Hepatic stellate cell (primary cell): ENCODE measurements around the gene GRB10.

Experiments
- DNase-seq: peaks from one replicate; pipeline ENCODE4 v3.0.0; 2011; ENCODE audit warnings: low spot score

Gene GRB10

GRCh38 chr7:50688226-50688590 is 94.5 kb downstream of the GRB10 start:
- DNase-seq, result no peak

GRCh38 chr7:50687575-50688225 is 95.0 kb downstream of the GRB10 start:
- no peak for DNase-seq

- no peak for DNase-seq
These were observed 95.6 kb downstream of the GRB10 start for GRCh38 chr7:50687096-50687495.

GRCh38 chr7:50685135-50686065 is 97.3 kb downstream of the GRB10 start:
- DNase-seq, result no peak

- no peak for DNase-seq
These were observed 98.0 kb downstream of the GRB10 start for GRCh38 chr7:50684713-50685075.

GRCh38 chr7:50684011-50684712 is 98.5 kb downstream of the GRB10 start:
- DNase-seq, result no peak

- DNase-seq, result no peak
These were observed 100.1 kb downstream of the GRB10 start for GRCh38 chr7:50682573-50682972.

- no peak for DNase-seq
These were observed 100.6 kb downstream of the GRB10 start for GRCh38 chr7:50682079-50682478.

GRCh38 chr7:50681432-50682045 is 101.2 kb downstream of the GRB10 start:
- DNase-seq, result no peak

GRCh38 chr7:50679218-50680007 is 103.3 kb downstream of the GRB10 start:
- peak; percentile 46 for DNase-seq

- no peak for DNase-seq
These were observed 104.1 kb downstream of the GRB10 start for GRCh38 chr7:50678586-50678985.

GRCh38 chr7:50677638-50677996 is 105.1 kb downstream of the GRB10 start:
- DNase-seq, result no peak

GRCh38 chr7:50676740-50677637 is 105.7 kb downstream of the GRB10 start:
- DNase-seq, result no peak

GRCh38 chr7:50676079-50676478 is 106.6 kb downstream of the GRB10 start:
- DNase-seq, result no peak

- no peak for DNase-seq
These were observed 107.5 kb downstream of the GRB10 start for GRCh38 chr7:50674896-50675835.

- DNase-seq, result no peak
These were observed 108.4 kb downstream of the GRB10 start for GRCh38 chr7:50674299-50674698.

GRCh38 chr7:50673096-50673495 is 109.6 kb downstream of the GRB10 start:
- DNase-seq, result no peak

GRCh38 chr7:50672045-50672444 is 110.7 kb downstream of the GRB10 start:
- DNase-seq, result no peak

GRCh38 chr7:50671386-50671785 is 111.3 kb downstream of the GRB10 start:
- no peak for DNase-seq

GRCh38 chr7:50669890-50670289 is 112.8 kb downstream of the GRB10 start:
- DNase-seq, result no peak
